Natural killer cell (primary cell): ENCODE results near the gene PIP5K1B. TPM values are rescaled to one million over a fixed set of nuclear protein-coding genes. Genes with fewer than 3 reads are reported as not detected.

ENCODE experiments used
- ATAC-seq, 3 donors: fragments of 150-1000 bp in 2 of 3; fragments of 200-7000 bp in 1 of 3; cut with Tn5 transposase; 1 replicate in 1 of 3; 2 replicates in 2 of 3; pipeline ENCODE4 v1.10.0; 2021; ENCODE audit warnings: mild to moderate bottlenecking in 2 of 3, moderate library complexity in 2 of 3
- DNase-seq, 2 donors: peaks; one replicate each; pipeline versions ENCODE4 v3.0.0 to v3.0.0-alpha.2; 2013 to 2021; ENCODE audit warnings: mixed read lengths in 1 of 2
- H3K27ac ChIP-seq: one replicate; pipeline ENCODE4 v1.5.1; 2013; ENCODE audit warnings: mild to moderate bottlenecking, low read length
- H3K27me3 ChIP-seq: one replicate; pipeline ENCODE4 v1.6.1; 2013; ENCODE audit warnings: low read length; ENCODE audit not compliant: control insufficient read depth, insufficient read depth
- H3K36me3 ChIP-seq: one replicate; pipeline ENCODE4 v1.6.1; 2013; ENCODE audit warnings: low read length; ENCODE audit not compliant: control insufficient read depth, insufficient read depth
- H3K4me1 ChIP-seq: one replicate; pipeline ENCODE4 v1.6.1; 2013; ENCODE audit warnings: low read length; ENCODE audit not compliant: control insufficient read depth, insufficient read depth
- H3K4me3 ChIP-seq: one replicate; pipeline ENCODE4 v1.5.1; 2013; ENCODE audit warnings: low read length
- H3K9me3 ChIP-seq: one replicate; pipeline ENCODE4 v1.6.1; 2013; ENCODE audit warnings: low read length; ENCODE audit not compliant: control insufficient read depth, insufficient read depth
- H3K27ac Mint-ChIP-seq, 2 donors: one replicate each; pipeline ENCODE4 v1.8.0; 2022; ENCODE audit warnings: mild to moderate bottlenecking in 2 of 2, mixed read lengths in 2 of 2, moderate library complexity in 1 of 2
- H3K27me3 Mint-ChIP-seq, 2 donors: one replicate each; pipeline ENCODE4 v1.8.0; 2022; ENCODE audit warnings: low read depth in 2 of 2, mixed read lengths in 2 of 2
- H3K36me3 Mint-ChIP-seq: one replicate; pipeline ENCODE4 v1.8.0; 2022; ENCODE audit warnings: mixed read lengths
- H3K4me1 Mint-ChIP-seq, 2 donors: one replicate each; pipeline ENCODE4 v1.8.0; 2022; ENCODE audit warnings: mixed read lengths in 2 of 2
- H3K4me3 Mint-ChIP-seq: one replicate; pipeline ENCODE4 v1.8.0; 2022; ENCODE audit warnings: mild to moderate bottlenecking, moderate library complexity, mixed read lengths
- H3K9me3 Mint-ChIP-seq, 2 donors: one replicate each; pipeline ENCODE4 v1.8.0; 2022; ENCODE audit warnings: mixed read lengths in 2 of 2
- CTCF ChIP-seq: fragments of 200-600 bp; IDR thresholded peaks from one replicate; pipeline ENCODE4 v1.8.0; 2022; ENCODE audit warnings: antibody characterized with exemption
- WGBS: methylation state at CpG from one replicate; pipeline ENCODE4 v1.1.7; 2013; ENCODE audit warnings: missing lambda C conversion rate; ENCODE audit not compliant: insufficient coverage; 5-methylcytosine and 5-hydroxymethylcytosine counted together
- intact Hi-C: fragments of 100-400 bp; cut with micrococcal nuclease; formaldehyde crosslinking; loops from one replicate; pipeline ENCODE4 v1.14.2; 2022
- total RNA-seq, 4 donors: library from RNA; stranded (reverse); fragments of 120-200 nt in 1 of 4; gene quantifications; one replicate each; pipeline versions ENCODE4 v1.2.3 to v1.2.4, GENCODE V29; 2013 to 2022

PIP5K1B gene
- total RNA-seq, 3 donors from 2014 or later (not counting 1 experiment from before 2014, with no cell fraction given), result 0.73 to 3.4 (median 1.3) TPM

GRCh38 chr9:68896486-68896885 is 191.4 kb downstream of the PIP5K1B start:
- Mint-ChIP-seq H3K4me1 (peaks cover 17 to 23% of the 10 kb centered on the region in 2 donors), H3K4me3 (peak overlapping the region; percentile 54), H3K36me3 (no peaks in the 10 kb centered on the region), H3K9me3 (no peaks in the 10 kb centered on the region), H3K27me3 (no peaks in the 10 kb centered on the region), H3K27ac (peak overlapping the region; percentile 37 to 49)
- peak in 1 of 2 donors; percentile 7 for DNase-seq
- ATAC-seq, result no peak
- Histone ChIP-seq H3K9me3 (no peaks in the 10 kb centered on the region), H3K27ac (no peak overlapping the region), H3K27me3 (no peaks in the 10 kb centered on the region), H3K36me3 (no peaks in the 10 kb centered on the region), H3K4me3 (no peak overlapping the region), H3K4me1 (peaks cover 2% of the 10 kb centered on the region)
- TF ChIP-seq CTCF, result no peak
- WGBS, result 100% methylated on average over 1 of the region's 1 CpG
- intact Hi-C loops, result no loop called here

- Mint-ChIP-seq H3K9me3 (no peaks in the 10 kb centered on the region), H3K4me1 (peaks cover 17 to 23% of the 10 kb centered on the region in 2 donors), H3K27me3 (no peaks in the 10 kb centered on the region), H3K36me3 (no peaks in the 10 kb centered on the region), H3K4me3 (no peak overlapping the region), H3K27ac (no peak overlapping the region)
- H3K4me1 ChIP-seq, result peaks cover 2% of the 10 kb centered on the region
- WGBS, result 75% methylated on average over 5 of the region's 5 CpGs
- H3K4me3 ChIP-seq, result no peak overlapping the region
- no peak for DNase-seq
- intact Hi-C loops, result no loop called here
- H3K27ac ChIP-seq, result no peak overlapping the region
- TF ChIP-seq CTCF, result no peak
- H3K36me3 ChIP-seq, result no peaks in the 10 kb centered on the region
- ATAC-seq, result no peak
- H3K27me3 ChIP-seq, result no peaks in the 10 kb centered on the region
- H3K9me3 ChIP-seq, result no peaks in the 10 kb centered on the region
Observed at GRCh38 chr9:68897577-68898145, 192.6 kb downstream of the PIP5K1B start.

- H3K27me3 Mint-ChIP-seq, result no peaks in the 10 kb centered on the region
- no peaks in the 10 kb centered on the region for H3K36me3 Mint-ChIP-seq
- DNase-seq (no peak), ATAC-seq (no peak)
- peaks cover 17 to 23% of the 10 kb centered on the region in 2 donors for H3K4me1 Mint-ChIP-seq
- 59% methylated on average over 6 of the region's 6 CpGs for WGBS
- H3K4me1 ChIP-seq, result peaks cover 2% of the 10 kb centered on the region
- H3K9me3 Mint-ChIP-seq, result no peaks in the 10 kb centered on the region
- no peaks in the 10 kb centered on the region for H3K27me3 ChIP-seq
- no peak overlapping the region for H3K27ac ChIP-seq
- H3K9me3 ChIP-seq, result no peaks in the 10 kb centered on the region
- no peak overlapping the region for H3K27ac Mint-ChIP-seq
- no peaks in the 10 kb centered on the region for H3K36me3 ChIP-seq
- no peak overlapping the region for H3K4me3 ChIP-seq
- no peak overlapping the region for H3K4me3 Mint-ChIP-seq
- no peak for TF ChIP-seq CTCF
- intact Hi-C loops, result no loop called here
Observed at GRCh38 chr9:68898781-68899439, 193.9 kb downstream of the PIP5K1B start.
